ENCODE data around the gene FHL3. TPM values are rescaled to one million over a fixed set of nuclear protein-coding genes. Genes with fewer than 3 reads are reported as not detected.

Gene FHL3
- total and polyA plus RNA-seq, 2 donors (not counting 3 experiments of a cell fraction or from before 2014, with no cell fraction given): 26.1 to 58.7 TPM

- CTCF ChIA-PET: interaction anchor here (0.9 to 7.4 kb wide), 7 partner anchors 10 to 806 kb away, joined by 3 to 66 read pairs (median 20); partner anchors contain the start of gene POU3F1
- BruUV-seq (replicated peaks): no TSS peak
- no peak overlapping the region for H3K4me2 ChIP-seq (ENCODE audit: insufficient read depth, low read length)
- POLR2A ChIA-PET: no interaction called here
- H3K4me1 ChIP-seq (ENCODE audit: control insufficient read depth, extremely low read depth, insufficient read depth, low read length): peaks cover 40% of the 10 kb centered on the region
- FAIRE-seq (no peak), DNase-seq (ENCODE audit: low read depth, low spot score) (no peak)
- H3K27ac ChIP-seq (ENCODE audit: insufficient read depth, low read depth, low read length): no peak overlapping the region
- peaks cover 3 to 6% of the 10 kb centered on the region in 2 experiments for H3K36me3 ChIP-seq (ENCODE audit: control insufficient read depth in 2 of 2, extremely low read depth in 1 of 2, insufficient read depth in 2 of 2, low read length in 2 of 2)
- no peaks in the 10 kb centered on the region for H3K9me1 ChIP-seq (replicated peaks; ENCODE audit: control insufficient read depth, extremely low read depth, insufficient read depth, low read length)
- no peaks in the 10 kb centered on the region for H3K9me3 ChIP-seq (replicated peaks; ENCODE audit: control insufficient read depth, insufficient read depth, low read length)
- no peak overlapping the region for H2AFZ ChIP-seq (ENCODE audit: low read depth, low read length)
- intact Hi-C loops (cut with micrococcal nuclease): loop anchor here (5.0 to 10.0 kb wide), 3 partner anchors 477 to 789 kb away; no protein-coding TSS in a partner anchor
- dilution Hi-C loops (cut with MboI; ENCODE audit: extremely low pct_ligation_motif_present, low sequenced_read_pairs): no loop called here
- H3K9ac ChIP-seq (replicated peaks; ENCODE audit: extremely low read depth, insufficient read depth, low read length): no peak overlapping the region
- H3K79me2 ChIP-seq (ENCODE audit: control insufficient read depth, insufficient read depth, low read length): no peaks in the 10 kb centered on the region
- TF ChIP-seq CTCF (IDR thresholded peaks at IDR 0.05; ENCODE audit: extremely low read depth in 1 of 2, insufficient read depth in 1 of 2, low read depth in 1 of 2, low read length in 2 of 2): no peak
- TF ChIP-seq FOS (IDR thresholded peaks at IDR 0.05; ENCODE audit: borderline replicate concordance, insufficient read depth, low read length): no peak
- no peak for TF ChIP-seq MAX (IDR thresholded peaks at IDR 0.05; ENCODE audit: insufficient read depth, insufficient read length)
- TF ChIP-seq JUN (IDR thresholded peaks at IDR 0.05; ENCODE audit: borderline replicate concordance, insufficient read depth, insufficient read length, low read depth): no peak
- no peak for TF ChIP-seq GATA2 (IDR thresholded peaks at IDR 0.05; ENCODE audit: insufficient read depth, insufficient read length, low read depth, low read length)
- no peak for TF ChIP-seq POLR2A (IDR thresholded peaks at IDR 0.05; ENCODE audit: low read depth, low read length)
- TF ChIP-seq MYC (IDR thresholded peaks at IDR 0.05; ENCODE audit: low read depth, low read length): no peak
- TF ChIP-seq EZH2 (IDR thresholded peaks at IDR 0.05; ENCODE audit: borderline replicate concordance, low read depth, low read length, severe bottlenecking): no peak
- TF ChIP-seq POLR2AphosphoS5 (IDR thresholded peaks at IDR 0.05; ENCODE audit: insufficient read depth, low read depth, low read length): no peak
- no peaks in the 10 kb centered on the region for H4K20me1 ChIP-seq (replicated peaks; ENCODE audit: control insufficient read depth, extremely low read depth, insufficient read depth, low read length)
- H3K4me3 ChIP-seq (replicated peaks in 1 of 3; ENCODE audit: insufficient read depth in 1 of 3, low read depth in 1 of 3, low read length in 3 of 3): no peak overlapping the region
- no peaks in the 10 kb centered on the region for H3K27me3 ChIP-seq (ENCODE audit: control insufficient read depth in 2 of 2, insufficient read depth in 2 of 2, low read length in 2 of 2)
Observed at GRCh38 chr1:38028105-38028591, 22.8 kb upstream of the FHL3 start.
